Measurements from ENCODE around the gene RSPO4. TPM values are rescaled to one million over a fixed set of nuclear protein-coding genes. Genes with fewer than 3 reads are reported as not detected.
"Not testable (repeated sequence)": the region's sequence is repeated elsewhere in the genome, so short reads cannot be mapped to it uniquely, and the experiment has no call there.

Gene RSPO4
- total RNA-seq, 1 donor from 2014 or later = not detected

DNA sequence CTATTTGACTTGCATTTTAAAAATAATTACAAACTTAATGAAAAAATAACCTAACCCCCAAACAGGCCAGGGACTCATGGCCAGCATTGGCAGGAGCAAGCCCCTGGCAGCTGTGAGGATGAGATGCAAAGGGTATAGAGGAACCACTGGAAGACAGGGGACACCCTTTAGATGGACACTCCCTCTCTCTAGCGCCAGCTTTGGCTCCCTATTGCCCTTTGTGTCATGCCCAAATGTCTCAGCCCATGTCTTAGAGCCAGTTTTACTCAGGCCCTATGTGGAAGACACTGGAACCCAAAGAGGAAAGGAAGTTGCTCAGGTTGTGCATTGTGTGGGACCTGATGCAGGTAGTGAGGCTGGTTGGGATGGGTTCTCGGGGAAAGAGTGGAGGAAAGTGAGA, 34.9 kb upstream of the RSPO4 start:
- Mint-ChIP-seq H3K27me3 (ENCODE audit: low read depth) (peaks cover 2% of the 10 kb centered on the region), H3K4me1 (no peaks in the 10 kb centered on the region), H3K9me3 (no peaks in the 10 kb centered on the region), H3K4me3 (no peak overlapping the region), H3K27ac (ENCODE audit: unreplicated experiment) (no peak overlapping the region), H3K36me3 (ENCODE audit: low read depth) (no peaks in the 10 kb centered on the region)
- TF ChIP-seq, protein P1, sequence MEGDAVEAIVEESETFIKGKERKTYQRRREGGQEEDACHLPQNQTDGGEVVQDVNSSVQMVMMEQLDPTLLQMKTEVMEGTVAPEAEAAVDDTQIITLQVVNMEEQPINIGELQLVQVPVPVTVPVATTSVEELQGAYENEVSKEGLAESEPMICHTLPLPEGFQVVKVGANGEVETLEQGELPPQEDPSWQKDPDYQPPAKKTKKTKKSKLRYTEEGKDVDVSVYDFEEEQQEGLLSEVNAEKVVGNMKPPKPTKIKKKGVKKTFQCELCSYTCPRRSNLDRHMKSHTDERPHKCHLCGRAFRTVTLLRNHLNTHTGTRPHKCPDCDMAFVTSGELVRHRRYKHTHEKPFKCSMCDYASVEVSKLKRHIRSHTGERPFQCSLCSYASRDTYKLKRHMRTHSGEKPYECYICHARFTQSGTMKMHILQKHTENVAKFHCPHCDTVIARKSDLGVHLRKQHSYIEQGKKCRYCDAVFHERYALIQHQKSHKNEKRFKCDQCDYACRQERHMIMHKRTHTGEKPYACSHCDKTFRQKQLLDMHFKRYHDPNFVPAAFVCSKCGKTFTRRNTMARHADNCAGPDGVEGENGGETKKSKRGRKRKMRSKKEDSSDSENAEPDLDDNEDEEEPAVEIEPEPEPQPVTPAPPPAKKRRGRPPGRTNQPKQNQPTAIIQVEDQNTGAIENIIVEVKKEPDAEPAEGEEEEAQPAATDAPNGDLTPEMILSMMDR (conservative IDR thresholded peaks at IDR 0.05) = no peak
- DNase-seq (ENCODE audit: low read depth, low spot score) = no peak

DNA sequence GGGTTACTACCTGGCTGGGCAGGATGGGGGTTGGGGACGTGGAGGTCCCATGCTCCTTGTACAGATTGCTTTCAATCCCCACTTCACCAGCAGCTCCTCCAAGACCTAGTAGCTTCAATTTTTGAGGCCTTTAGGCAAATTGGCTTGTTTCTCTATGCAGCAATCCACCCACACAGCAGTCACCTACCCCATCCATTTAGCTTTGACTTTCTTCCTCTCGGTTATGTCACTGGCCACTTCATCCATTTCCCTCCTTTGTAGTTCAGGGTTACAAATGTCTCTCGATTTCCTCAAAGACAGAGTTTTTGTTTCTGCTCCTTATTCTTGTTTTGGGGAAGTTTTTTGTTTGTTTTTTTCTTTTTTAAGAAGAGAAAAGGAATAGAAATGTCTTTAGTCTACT, 33.4 kb upstream of the RSPO4 start:
- Mint-ChIP-seq H3K27ac (ENCODE audit: unreplicated experiment) (no peak overlapping the region), H3K4me1 (no peaks in the 10 kb centered on the region), H3K36me3 (ENCODE audit: low read depth) (no peaks in the 10 kb centered on the region), H3K27me3 (ENCODE audit: low read depth) (peaks cover 2% of the 10 kb centered on the region), H3K9me3 (no peaks in the 10 kb centered on the region), H3K4me3 (no peak overlapping the region)
- TF ChIP-seq, protein P1 (conservative IDR thresholded peaks at IDR 0.05) = no peak
- no peak for DNase-seq (ENCODE audit: low read depth, low spot score)

DNA sequence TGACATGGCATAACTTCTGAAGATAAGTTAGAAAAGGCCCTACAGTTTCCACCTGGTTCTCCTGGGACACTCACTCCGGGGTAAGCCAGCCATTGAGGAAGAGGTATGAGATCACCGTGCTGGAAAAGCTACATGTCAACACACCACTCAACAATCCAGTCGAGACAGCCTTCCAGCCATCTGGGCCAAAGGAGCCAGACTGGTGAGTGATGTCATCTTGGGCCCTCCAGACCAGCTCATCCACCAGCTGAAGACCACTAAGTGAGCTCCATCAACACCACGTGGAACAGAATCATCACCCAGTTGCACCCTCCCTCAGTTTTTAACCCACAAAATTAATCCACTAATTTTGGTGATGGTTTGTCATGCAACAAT, 32.3 kb upstream of the RSPO4 start:
- no peaks in the 10 kb centered on the region for H3K36me3 Mint-ChIP-seq (ENCODE audit: low read depth)
- TF ChIP-seq, protein P1 (conservative IDR thresholded peaks at IDR 0.05) = no peak
- no peaks in the 10 kb centered on the region for H3K9me3 Mint-ChIP-seq
- H3K4me3 Mint-ChIP-seq = no peak overlapping the region
- no peaks in the 10 kb centered on the region for H3K4me1 Mint-ChIP-seq
- no peak for DNase-seq (ENCODE audit: low read depth, low spot score)
- H3K27me3 Mint-ChIP-seq (ENCODE audit: low read depth) = peaks cover 2% of the 10 kb centered on the region
- no peak overlapping the region for H3K27ac Mint-ChIP-seq (ENCODE audit: unreplicated experiment)

DNA sequence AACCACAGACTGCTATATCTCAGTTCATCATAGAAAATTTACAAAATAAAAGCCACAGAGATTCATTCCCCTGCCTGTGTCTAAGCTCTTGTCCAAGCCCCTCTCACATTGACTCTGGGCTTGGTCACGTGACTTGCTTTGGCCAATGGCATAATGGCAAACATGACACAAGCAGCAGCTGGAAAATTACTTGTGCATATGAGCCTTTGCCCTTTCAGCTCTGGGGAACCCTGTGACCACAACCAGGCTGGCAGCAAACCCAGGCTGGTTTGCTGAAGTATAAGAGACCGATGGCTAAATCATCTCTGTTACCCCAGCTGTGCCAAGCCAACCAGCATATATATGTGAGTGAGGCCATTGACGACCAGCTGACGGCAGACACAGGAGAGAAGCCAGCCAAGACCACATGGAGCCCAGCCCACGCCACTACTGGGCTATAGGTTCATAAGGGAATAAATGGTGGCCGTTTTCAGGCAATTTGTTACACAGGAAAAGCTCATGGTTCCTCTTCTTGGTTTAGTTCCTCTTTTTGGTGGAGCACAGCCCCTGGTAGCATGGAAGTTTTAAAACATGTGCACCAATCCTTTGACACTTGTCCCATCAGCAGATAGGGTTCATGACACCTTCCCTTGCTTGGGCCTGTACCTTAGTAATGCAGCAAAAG, 31.8 kb upstream of the RSPO4 start:
- TF ChIP-seq, protein P1 (conservative IDR thresholded peaks at IDR 0.05) = no peak
- Mint-ChIP-seq H3K9me3 (no peaks in the 10 kb centered on the region), H3K36me3 (ENCODE audit: low read depth) (no peaks in the 10 kb centered on the region), H3K27ac (ENCODE audit: unreplicated experiment) (no peak overlapping the region), H3K4me3 (no peak overlapping the region), H3K4me1 (no peaks in the 10 kb centered on the region), H3K27me3 (ENCODE audit: low read depth) (peaks cover 2% of the 10 kb centered on the region)
- DNase-seq (ENCODE audit: low read depth, low spot score) = no peak

DNA sequence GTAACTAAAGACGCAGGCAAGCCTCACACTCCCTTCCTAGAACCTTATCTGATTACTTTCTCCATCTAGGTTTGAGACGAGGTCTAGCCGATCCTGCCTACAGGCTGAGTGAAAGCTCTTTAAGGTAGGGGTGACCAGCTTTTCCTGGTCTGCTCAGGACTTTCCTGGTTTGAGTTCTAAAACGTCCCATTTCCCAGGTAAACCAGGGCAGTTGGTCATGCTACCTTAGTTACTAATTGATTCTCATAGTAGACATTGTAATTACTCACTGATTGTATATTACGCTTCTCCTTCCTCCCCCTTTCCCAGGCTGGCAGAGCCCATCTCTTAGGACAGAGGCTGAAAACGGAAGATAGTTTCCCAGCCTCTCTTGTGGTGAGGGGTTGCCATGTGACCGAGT, 27.9 kb upstream of the RSPO4 start:
- TF ChIP-seq, protein P1 (conservative IDR thresholded peaks at IDR 0.05) = no peak
- Mint-ChIP-seq H3K36me3 (ENCODE audit: low read depth) (no peaks in the 10 kb centered on the region), H3K27ac (ENCODE audit: unreplicated experiment) (no peak overlapping the region), H3K4me1 (no peaks in the 10 kb centered on the region), H3K4me3 (no peak overlapping the region), H3K27me3 (ENCODE audit: low read depth) (peaks cover 9% of the 10 kb centered on the region), H3K9me3 (no peaks in the 10 kb centered on the region)
- no peak for DNase-seq (ENCODE audit: low read depth, low spot score)

DNA sequence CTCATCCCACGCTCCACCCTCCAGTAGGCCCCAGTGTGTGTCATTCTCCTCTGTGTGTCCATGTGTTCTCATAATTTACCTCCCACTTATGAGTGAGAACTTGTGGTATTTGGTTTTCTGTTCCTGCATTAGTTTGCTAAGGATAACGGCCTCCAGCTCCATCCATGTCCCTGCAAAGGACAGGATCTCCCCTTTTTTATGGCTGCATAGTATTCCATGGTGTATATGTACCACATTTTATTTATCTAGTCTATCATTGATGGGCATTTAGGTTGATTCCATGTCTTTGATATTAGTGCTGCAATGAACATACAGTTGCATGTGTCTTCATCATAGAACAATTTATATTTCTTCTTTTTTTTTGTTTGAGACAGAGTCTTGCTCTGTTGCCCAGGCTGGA, 24.1 kb upstream of the RSPO4 start:
- H3K36me3 Mint-ChIP-seq (ENCODE audit: low read depth) = not testable (repeated sequence)

More for the DNA sequence above, 24.1 kb upstream of the RSPO4 start:
- H3K9me3 Mint-ChIP-seq; H3K4me3 Mint-ChIP-seq; H3K27ac Mint-ChIP-seq (ENCODE audit: unreplicated experiment); DNase-seq (ENCODE audit: low read depth, low spot score); H3K4me1 Mint-ChIP-seq: not testable (repeated sequence)
- H3K27me3 Mint-ChIP-seq (ENCODE audit: low read depth) = peaks cover 22% of the 10 kb centered on the region
